ENCODE results near the gene CDYL2. TPM values are rescaled to one million over a fixed set of nuclear protein-coding genes. Genes with fewer than 3 reads are reported as not detected.

CDYL2 gene
- total RNA-seq, 2 donors from 2014 or later = 4.8 TPM

DNA sequence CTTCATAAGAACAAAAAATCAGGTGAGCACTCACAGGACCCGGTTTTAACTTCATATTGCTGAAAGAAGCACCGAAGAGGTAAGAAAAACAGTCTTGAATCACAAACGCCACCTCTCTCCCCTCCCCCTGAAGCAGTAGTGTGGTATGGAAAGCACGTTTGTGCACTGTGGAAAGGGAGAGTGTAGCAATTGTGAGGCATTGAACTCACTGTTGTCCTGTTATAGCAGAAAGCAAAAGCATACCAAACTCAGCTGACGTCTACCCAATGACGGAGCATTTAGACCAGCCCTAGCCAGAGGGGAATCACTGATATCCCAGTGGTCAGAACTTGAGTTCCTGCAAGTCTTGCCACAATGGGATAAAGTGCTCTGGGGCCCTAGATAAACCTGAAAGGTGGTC, 164.8 kb downstream of the CDYL2 start:
- TF ChIP-seq, protein P1, sequence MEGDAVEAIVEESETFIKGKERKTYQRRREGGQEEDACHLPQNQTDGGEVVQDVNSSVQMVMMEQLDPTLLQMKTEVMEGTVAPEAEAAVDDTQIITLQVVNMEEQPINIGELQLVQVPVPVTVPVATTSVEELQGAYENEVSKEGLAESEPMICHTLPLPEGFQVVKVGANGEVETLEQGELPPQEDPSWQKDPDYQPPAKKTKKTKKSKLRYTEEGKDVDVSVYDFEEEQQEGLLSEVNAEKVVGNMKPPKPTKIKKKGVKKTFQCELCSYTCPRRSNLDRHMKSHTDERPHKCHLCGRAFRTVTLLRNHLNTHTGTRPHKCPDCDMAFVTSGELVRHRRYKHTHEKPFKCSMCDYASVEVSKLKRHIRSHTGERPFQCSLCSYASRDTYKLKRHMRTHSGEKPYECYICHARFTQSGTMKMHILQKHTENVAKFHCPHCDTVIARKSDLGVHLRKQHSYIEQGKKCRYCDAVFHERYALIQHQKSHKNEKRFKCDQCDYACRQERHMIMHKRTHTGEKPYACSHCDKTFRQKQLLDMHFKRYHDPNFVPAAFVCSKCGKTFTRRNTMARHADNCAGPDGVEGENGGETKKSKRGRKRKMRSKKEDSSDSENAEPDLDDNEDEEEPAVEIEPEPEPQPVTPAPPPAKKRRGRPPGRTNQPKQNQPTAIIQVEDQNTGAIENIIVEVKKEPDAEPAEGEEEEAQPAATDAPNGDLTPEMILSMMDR (IDR thresholded peaks at IDR 0.05) = no peak
- Histone ChIP-seq H3K9ac (ENCODE audit: low read depth in 2 of 2, low read length in 2 of 2) (no peak overlapping the region), H3K36me3 (no peaks in the 10 kb centered on the region), H3K27ac (no peak overlapping the region), H3K9me3 (no peaks in the 10 kb centered on the region), H3K4me3 (no peak overlapping the region), H3K27me3 (no peaks in the 10 kb centered on the region), H3K4me1 (no peaks in the 10 kb centered on the region)
- intact Hi-C loops (cut with DNase I) = no loop called here
- no peak for DNase-seq

DNA sequence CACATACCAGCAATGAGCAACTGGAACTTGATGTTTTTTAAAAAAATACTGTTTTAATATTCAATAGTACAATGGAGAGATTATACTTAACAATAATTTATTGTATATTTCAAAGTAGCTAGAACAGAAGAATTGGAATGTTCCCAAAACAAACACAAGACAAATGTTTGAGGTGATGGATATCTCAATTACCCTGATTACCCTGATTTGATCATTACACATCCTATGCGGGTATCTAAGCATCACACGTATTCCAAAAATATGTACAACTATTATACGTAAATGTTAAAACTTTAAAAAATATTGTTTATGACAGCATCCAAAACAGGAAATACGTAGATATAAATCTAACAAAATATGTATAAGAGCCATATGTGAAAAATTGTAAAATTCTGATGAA, 166.8 kb downstream of the CDYL2 start:
- TF ChIP-seq, protein P1 (IDR thresholded peaks at IDR 0.05) = no peak
- no peak for DNase-seq
- no peaks in the 10 kb centered on the region for H3K36me3 ChIP-seq
- H3K9ac ChIP-seq (ENCODE audit: low read depth in 2 of 2, low read length in 2 of 2) = no peak overlapping the region
- no peaks in the 10 kb centered on the region for H3K4me1 ChIP-seq
- H3K4me3 ChIP-seq = no peak overlapping the region
- no peaks in the 10 kb centered on the region for H3K9me3 ChIP-seq
- intact Hi-C loops (cut with DNase I) = no loop called here
- H3K27ac ChIP-seq = no peak overlapping the region
- H3K27me3 ChIP-seq = no peaks in the 10 kb centered on the region

DNA sequence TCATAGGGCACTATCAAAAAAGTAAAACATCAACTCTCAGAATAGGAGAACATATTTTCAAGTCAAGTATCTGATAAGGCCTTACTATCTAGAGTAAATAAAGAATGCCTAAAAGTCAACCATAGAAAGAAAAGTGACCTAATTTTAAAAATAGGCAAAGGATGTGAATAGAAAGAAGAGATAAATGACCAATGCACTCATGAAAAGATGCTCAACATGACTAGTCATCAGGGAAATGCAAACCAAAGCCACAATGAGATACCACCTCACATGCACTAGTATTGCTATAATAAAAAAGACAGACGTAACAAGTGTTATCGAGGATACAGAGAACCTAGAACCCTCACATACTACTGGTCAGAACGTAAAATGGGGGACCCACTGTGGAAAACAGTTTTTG, 172.8 kb downstream of the CDYL2 start:
- no peaks in the 10 kb centered on the region for H3K9me3 ChIP-seq
- TF ChIP-seq, protein P1 (IDR thresholded peaks at IDR 0.05) = no peak
- H3K4me3 ChIP-seq = no peak overlapping the region
- H3K36me3 ChIP-seq = no peaks in the 10 kb centered on the region
- DNase-seq = no peak
- no peak overlapping the region for H3K27ac ChIP-seq
- intact Hi-C loops (cut with DNase I) = no loop called here
- H3K9ac ChIP-seq (ENCODE audit: low read depth in 2 of 2, low read length in 2 of 2) = no peak overlapping the region
- H3K4me1 ChIP-seq = no peaks in the 10 kb centered on the region
- H3K27me3 ChIP-seq = no peaks in the 10 kb centered on the region

DNA sequence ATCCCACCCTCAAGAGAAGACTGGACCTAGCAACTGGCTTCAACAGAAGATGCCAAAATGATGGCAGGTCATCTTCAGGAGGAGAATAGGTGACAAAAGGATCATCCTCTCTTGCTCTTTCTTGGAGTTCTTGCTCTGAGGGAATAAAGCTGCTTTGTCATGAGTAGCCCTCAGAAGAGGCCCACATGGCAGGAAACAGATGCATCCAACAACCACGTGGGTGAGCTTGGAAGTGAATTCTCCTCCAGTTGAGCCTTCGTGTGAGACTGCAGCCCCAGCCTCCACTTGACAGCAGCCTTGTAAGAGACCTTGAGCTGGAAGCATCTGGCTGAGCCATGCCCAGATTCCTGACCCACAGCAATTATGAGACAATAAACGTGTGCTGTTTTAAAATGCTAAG, 176.1 kb downstream of the CDYL2 start:
- Histone ChIP-seq H3K4me3 (no peak overlapping the region), H3K9ac (ENCODE audit: low read depth in 2 of 2, low read length in 2 of 2) (no peak overlapping the region), H3K9me3 (no peaks in the 10 kb centered on the region), H3K4me1 (no peaks in the 10 kb centered on the region), H3K27me3 (no peaks in the 10 kb centered on the region), H3K27ac (no peak overlapping the region), H3K36me3 (no peaks in the 10 kb centered on the region)
- intact Hi-C loops (cut with DNase I) = no loop called here
- DNase-seq = no peak
- TF ChIP-seq, protein P1 (IDR thresholded peaks at IDR 0.05) = no peak

- Histone ChIP-seq H3K36me3 (no peaks in the 10 kb centered on the region), H3K9ac (ENCODE audit: low read depth in 2 of 2, low read length in 2 of 2) (no peak overlapping the region), H3K27me3 (no peaks in the 10 kb centered on the region), H3K27ac (no peak overlapping the region), H3K9me3 (no peaks in the 10 kb centered on the region), H3K4me3 (no peak overlapping the region), H3K4me1 (no peaks in the 10 kb centered on the region)
- intact Hi-C loops (cut with DNase I) = no loop called here
- TF ChIP-seq, protein P1 (IDR thresholded peaks at IDR 0.05) = no peak
- DNase-seq = no peak
Measured at GRCh38 chr16:80627108-80627507, 177.3 kb downstream of the CDYL2 start.

DNA sequence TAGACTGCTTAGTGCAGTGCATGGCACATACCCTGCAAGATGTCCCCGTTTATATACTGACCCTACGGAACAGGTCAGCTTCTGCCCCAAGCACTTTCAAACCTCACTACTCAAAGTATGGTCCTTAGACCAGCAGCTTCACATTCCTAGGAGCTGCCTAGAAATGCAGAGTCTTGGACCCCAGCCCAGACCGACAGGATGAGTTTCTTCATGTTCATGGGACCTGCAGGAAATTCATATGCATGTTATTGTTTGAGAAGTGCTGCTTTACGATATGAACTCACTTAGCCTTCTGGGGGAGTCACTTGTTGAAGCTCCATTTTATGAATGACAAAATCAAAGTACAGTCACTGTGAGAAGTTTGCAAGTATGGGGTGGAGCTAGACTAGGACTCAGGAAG, 181.0 kb downstream of the CDYL2 start:
- TF ChIP-seq, protein P1 (IDR thresholded peaks at IDR 0.05) = no peak
- H3K4me3 ChIP-seq = no peak overlapping the region
- no peak for DNase-seq
- no peaks in the 10 kb centered on the region for H3K9me3 ChIP-seq
- no peak overlapping the region for H3K27ac ChIP-seq
- no peaks in the 10 kb centered on the region for H3K36me3 ChIP-seq
- H3K4me1 ChIP-seq = no peaks in the 10 kb centered on the region
- H3K9ac ChIP-seq (ENCODE audit: low read depth in 2 of 2, low read length in 2 of 2) = no peak overlapping the region
- intact Hi-C loops (cut with DNase I) = no loop called here
- H3K27me3 ChIP-seq = no peaks in the 10 kb centered on the region
